CD4-positive, alpha-beta T cell treated with Interleukin-17A for 1 hour (primary cell): Measurements from ENCODE around the gene FBXL4.
"Not testable (repeated sequence)": the region's sequence is repeated elsewhere in the genome, so short reads cannot be mapped to it uniquely, and the experiment has no call there.

Experiments used
- DNase-seq: peaks from one replicate; pipeline ENCODE4 v3.0.0-alpha.2; 2020

The FBXL4 gene

GRCh38 chr6:98945311-98946115, 2.2 kb downstream of the FBXL4 start:
- DNase-seq: no peak

DNA sequence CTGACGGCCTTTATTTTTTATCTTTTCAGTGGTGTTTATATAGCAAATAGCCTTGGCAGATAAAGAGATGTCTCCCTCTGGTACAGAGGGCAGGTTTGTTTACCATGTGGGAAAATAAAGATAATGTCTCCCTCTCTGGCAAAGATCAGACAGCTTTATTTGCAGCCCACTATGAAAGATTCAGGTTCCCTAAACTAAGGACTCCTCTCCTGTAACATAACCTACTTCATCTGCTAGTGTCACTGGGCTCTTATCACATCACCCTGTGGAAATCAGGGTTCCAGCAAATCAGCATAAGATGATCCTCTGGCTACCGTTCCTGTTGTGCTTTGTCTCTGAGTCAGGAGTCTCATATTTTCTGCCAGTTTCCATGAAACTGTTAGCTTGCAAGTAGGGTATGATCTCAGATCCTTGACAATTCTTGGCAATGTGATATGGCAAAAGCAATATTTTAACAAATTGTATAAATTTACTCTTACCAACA, 3.1 kb downstream of the FBXL4 start:
- DNase-seq: no peak

DNA sequence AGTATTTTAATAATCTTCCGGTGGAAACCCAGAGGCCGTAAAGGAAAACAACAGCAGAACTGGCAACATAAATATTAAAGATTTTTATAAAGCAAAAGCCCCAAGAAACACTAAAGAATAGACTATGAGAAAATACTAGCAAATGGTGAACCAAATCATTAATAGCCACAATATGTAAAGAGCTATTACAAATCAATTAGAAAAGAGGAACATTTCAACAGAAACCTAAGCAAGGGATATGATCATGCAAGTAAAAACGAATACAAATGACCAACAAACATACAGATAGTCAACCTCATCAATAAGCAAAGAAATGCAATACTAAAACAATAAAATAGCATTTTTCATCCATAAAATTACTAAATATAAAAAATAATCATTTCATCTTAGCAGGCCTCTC, 3.6 kb downstream of the FBXL4 start:
- DNase-seq: no peak

GRCh38 chr6:98942263-98942803, 5.4 kb downstream of the FBXL4 start:
- no peak for DNase-seq

DNA sequence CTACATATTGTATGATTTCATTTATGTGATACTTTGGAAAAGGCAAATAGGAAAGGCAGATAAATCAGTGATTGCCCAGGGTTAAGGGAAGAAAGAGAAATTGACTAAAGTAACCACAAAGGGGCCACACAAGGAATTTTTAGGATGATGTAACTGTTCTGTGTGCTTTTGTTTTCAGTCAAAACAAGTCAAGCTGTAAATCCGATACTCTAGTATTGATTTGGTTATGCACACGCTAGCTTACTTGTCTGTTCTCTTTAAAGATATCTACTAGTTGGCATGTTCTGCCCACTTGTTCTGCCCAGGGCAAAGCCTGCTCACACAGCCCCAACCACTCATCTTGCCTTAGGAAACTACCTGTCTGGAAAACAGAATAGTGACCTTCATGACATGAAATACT, 6.4 kb downstream of the FBXL4 start:
- no peak for DNase-seq

GRCh38 chr6:98937351-98937750, 10.4 kb downstream of the FBXL4 start:
- no peak for DNase-seq

DNA sequence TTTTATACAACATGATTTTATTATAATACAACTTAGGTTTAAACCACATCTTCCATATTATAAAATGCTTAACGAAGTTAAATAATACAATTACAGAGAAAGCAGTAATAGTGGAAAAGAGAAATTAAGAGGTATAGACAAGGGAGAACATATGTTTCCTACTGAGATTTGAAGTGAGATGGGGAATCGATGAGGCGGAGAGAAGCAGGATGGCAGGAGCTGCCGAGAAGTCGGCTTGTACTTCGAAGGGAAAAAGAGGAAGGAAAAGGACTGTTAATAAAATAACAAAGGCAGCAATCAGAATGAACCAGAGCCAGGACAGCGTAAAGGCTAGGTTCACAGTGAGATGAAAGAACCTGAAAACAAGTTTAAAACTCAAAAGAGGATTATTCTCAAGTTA, 15.4 kb downstream of the FBXL4 start:
- no peak for DNase-seq

DNA sequence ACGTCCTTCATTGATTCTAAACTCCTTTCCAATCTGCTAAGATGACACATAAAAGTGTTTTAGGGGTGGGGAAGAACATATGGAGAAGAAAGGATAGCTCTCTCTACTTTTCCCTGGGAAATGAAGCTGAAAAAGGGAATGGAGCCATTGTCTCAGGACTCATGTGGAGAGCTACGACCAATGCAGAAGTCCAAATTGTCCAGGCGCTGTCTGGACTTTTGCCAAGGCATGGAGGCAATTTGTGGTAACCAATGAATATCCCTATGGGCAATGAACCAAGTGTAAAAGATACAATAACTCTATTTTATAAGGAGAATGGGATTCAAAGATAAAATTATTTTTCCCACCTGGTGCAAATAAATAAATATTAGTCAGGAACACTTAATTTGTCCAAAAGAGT, 16.1 kb downstream of the FBXL4 start:
- DNase-seq: no peak

- DNase-seq: no peak
Measured at GRCh38 chr6:98929498-98930060, 18.2 kb downstream of the FBXL4 start.

GRCh38 chr6:98928688-98929087, 19.1 kb downstream of the FBXL4 start:
- no peak for DNase-seq

DNA sequence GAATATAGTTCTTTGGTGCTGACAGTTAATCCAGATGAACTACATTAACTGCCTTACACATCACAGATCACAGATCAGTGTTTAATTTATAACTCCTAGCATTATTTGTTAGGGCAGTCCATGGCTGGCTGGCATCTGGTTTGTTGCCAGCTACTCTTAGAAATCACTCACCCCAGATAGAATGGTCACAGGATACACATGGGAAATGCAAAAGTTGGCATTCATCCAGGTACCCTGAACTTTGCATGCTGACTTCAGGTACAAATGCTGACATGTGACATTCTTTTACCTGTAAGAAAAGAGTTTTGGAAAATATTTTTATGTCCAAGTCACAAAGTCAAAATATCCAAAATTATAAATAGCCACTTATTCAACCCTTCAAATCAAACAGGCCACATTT, 20.2 kb downstream of the FBXL4 start:
- no peak for DNase-seq

- no peak for DNase-seq
Measured at GRCh38 chr6:98925831-98926230, 21.9 kb downstream of the FBXL4 start.

DNA sequence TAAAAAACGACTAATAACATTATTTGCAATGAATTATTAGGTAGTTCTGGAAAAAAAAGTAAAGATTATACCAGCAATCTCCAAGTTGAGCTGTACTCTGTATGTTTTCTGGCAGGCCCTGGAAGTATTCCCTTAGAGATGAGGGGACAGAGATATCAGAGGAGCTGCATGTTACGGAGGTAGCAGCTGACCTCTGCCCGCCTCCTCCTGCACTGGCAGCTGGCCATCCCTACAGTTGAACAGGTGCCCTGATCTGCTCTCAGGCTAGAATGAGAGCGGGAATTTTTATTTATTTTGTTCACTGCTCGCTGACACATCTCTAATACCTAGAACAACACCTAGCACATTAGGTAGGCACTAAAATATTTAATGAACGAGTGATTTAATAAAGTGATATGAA, 23.1 kb downstream of the FBXL4 start:
- no peak for DNase-seq

DNA sequence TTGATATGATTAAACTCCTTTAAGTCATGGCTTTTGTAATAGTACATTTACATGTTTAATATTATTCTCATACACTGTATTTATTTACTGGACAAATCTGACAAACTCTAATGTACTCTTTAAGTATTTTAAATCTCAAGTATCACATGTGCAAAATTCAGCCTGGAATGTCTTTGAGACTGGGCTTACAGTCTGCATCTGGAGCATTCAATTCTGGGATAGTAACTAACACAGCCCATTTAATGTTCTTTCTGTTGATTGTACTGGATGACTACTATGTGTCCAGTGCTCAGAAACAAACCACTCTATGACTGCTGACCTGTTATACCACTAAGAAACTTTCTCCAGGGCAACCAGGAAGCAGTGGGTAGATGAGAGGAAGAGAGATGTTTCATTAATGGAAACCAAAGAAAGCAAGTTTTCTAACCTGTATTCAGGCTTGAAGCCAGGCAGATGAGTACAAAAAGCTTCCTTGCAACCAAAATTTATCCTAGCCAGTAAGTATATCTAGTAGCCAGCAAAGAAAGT, 26.8 kb downstream of the FBXL4 start:
- DNase-seq: no peak

DNA sequence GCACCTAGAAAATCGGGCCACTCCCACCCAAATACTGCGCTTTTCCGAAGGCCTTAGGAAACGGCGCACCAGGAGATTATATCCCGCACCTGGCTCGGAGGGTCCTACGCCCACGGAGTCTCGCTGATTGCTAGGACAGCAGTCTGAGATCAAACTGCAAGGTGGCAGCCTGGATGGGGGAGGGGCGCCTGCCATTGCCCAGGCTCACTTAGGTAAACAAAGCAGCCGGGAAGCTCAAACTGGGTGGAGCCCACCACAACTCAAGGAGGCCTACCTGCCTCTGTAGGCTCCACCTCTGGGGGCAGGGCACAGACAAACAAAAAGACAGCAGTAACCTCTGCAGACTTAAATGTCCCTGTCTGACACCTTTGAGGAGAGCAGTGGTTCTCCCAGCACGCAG, 36.8 kb downstream of the FBXL4 start:
- not testable (repeated sequence) for DNase-seq

GRCh38 chr6:98909236-98909635, 38.5 kb downstream of the FBXL4 start:
- no peak for DNase-seq

DNA sequence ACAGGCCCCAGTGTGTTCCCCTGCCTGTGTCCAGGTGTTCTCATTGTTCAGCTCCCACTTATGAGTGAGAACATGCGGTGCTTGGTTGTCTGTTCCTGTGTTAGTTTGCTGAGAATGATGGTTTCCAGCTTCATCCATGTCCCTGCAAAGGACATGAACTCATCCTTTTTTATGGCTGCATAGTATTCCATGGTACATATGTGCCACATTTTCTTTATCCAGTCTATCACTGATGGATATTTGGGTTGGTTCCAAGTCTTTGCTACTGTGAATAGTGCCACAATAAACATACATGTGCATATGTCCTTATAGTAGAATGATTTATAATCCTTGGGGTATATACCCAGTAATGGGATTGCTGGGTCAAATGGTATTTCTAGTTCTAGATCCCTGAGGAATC, 41.4 kb downstream of the FBXL4 start:
- not testable (repeated sequence) for DNase-seq

DNA sequence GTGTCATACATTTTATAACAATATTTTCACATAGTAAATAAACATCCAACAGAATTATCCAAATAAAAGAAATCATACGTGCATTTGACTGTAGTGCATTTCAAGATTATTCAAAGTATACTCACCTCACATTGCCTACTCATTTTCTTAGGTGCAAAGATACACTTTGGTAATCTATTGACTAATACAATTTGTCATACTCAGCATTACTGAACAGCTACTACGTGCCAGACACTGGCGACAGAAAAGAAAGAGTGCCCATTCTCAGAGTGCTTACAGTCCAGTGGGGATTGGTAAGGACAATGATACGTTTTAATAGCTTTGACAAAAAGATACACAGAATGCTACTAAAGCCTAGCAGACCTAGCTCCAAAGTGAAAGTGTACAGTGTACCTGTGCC, 42.0 kb downstream of the FBXL4 start:
- no peak for DNase-seq

DNA sequence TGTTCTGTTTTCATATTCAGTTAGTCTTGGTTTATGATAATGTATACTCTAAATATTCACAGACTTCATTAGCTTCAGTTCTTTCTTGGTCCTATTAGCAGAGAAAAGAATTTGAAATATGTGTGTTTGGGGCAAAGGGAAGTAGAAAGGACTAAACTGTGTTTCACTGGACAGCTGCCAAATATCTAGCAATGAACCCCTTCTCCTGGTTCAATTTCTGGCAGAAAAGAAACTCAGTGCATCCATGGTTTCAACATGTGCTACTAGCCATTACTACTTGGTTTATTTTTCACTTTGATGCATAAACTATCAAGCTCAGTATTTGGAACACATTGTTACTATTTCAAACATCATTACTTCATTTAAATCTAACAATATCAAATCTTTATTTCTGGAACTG, 43.6 kb downstream of the FBXL4 start:
- no peak for DNase-seq

DNA sequence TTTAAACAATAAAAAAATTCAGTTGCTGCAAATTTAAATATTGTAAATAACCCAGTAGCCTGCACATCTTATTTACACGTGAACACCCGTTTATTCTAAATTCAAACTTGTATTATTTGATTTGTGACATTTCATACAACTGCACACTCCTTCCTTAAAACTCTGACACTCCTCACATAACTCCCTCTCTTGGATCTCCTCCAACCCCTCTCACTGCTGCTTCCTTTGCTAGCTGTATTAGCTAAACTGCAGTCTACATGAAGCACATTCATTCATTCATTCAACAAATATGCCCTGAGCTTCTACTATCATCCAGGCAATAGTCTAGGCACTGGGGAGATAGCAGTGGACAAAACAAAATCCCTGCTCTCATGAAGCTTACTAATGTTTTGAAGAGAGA, 47.0 kb downstream of the FBXL4 start:
- no peak for DNase-seq

- no peak for DNase-seq
Measured at GRCh38 chr6:98894810-98895209, 52.9 kb downstream of the FBXL4 start.

GRCh38 chr6:98887650-98888049, 60.1 kb downstream of the FBXL4 start:
- no peak for DNase-seq

DNA sequence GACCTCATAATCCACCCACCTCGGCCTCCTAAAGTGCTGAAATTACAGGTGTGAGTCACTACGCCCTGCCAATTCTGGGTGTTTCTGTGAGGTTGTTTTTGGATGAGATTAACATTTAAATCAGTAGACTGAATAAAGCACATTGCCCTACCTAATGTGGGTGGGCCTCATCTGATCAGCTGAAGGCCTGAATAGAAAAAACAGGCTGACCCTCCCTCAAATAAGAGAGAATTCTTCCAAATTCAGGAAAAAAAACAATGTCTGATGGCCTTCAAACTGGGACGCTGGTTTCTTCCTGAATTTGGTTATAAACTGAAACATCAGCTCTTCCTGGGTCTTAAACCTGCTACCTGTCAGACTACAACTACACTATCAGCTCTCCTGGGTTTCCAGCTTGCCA, 62.4 kb downstream of the FBXL4 start:
- no peak for DNase-seq

- DNase-seq: no peak
Measured at GRCh38 chr6:98880486-98880885, 67.3 kb downstream of the FBXL4 start.
